Neural cell (in vitro differentiated cells): Measurements from ENCODE around the gene UGCG.

Source experiments
- CTCF ChIP-seq: fragments of 450-650 bp; IDR thresholded peaks from 2 replicates; pipeline ENCODE4 v1.5.1; 2014; ENCODE audit warnings: antibody characterized with exemption, mild to moderate bottlenecking, moderate library complexity; ENCODE audit not compliant: poor library complexity, severe bottlenecking
- EP300 ChIP-seq: fragments of 450-650 bp; conservative IDR thresholded peaks from 2 replicates; pipeline ENCODE4 v1.6.1; 2014; ENCODE audit warnings: antibody characterized with exemption, mild to moderate bottlenecking, moderate library complexity; ENCODE audit not compliant: poor library complexity, severe bottlenecking
- EZH2 ChIP-seq: fragments of 200-600, 300-800 bp; shearing (Covaris generic), sonication (generic); IDR thresholded peaks from 2 replicates; pipeline ENCODE4 v1.6.1; 2014; ENCODE audit warnings: antibody characterized with exemption, low read length, borderline replicate concordance, mild to moderate bottlenecking; ENCODE audit not compliant: insufficient read depth, poor library complexity, severe bottlenecking
- MXI1 ChIP-seq: fragments of 450-650 bp; conservative IDR thresholded peaks from 2 replicates; pipeline ENCODE4 v1.6.1; 2014; ENCODE audit warnings: antibody characterized with exemption, mild to moderate bottlenecking; ENCODE audit not compliant: poor library complexity, severe bottlenecking
- POLR2AphosphoS5 ChIP-seq: IDR thresholded peaks from 2 replicates; pipeline ENCODE4 v1.6.1; 2012
- RAD21 ChIP-seq: fragments of 450-650 bp; conservative IDR thresholded peaks from 2 replicates; pipeline ENCODE4 v1.6.1; 2014; ENCODE audit warnings: antibody characterized with exemption, mild to moderate bottlenecking, moderate library complexity
- REST ChIP-seq: IDR thresholded peaks from 2 replicates; pipeline ENCODE4 v1.6.1; 2012; ENCODE audit warnings: borderline replicate concordance
- TAF1 ChIP-seq: IDR thresholded peaks from 2 replicates; pipeline ENCODE4 v1.6.1; 2012; ENCODE audit warnings: low read depth

GRCh38 chr9:111917980-111918379 is 21.4 kb downstream of the UGCG start:
- no peak for TF ChIP-seq CTCF
- no peak for TF ChIP-seq POLR2AphosphoS5
- no peak for TF ChIP-seq REST
- TF ChIP-seq TAF1 = no peak
- TF ChIP-seq EZH2 = no peak
- no peak for TF ChIP-seq RAD21
- TF ChIP-seq MXI1 = no peak
- no peak for TF ChIP-seq EP300
